Measurements from ENCODE around the gene FCHO1.

Gene FCHO1

DNA sequence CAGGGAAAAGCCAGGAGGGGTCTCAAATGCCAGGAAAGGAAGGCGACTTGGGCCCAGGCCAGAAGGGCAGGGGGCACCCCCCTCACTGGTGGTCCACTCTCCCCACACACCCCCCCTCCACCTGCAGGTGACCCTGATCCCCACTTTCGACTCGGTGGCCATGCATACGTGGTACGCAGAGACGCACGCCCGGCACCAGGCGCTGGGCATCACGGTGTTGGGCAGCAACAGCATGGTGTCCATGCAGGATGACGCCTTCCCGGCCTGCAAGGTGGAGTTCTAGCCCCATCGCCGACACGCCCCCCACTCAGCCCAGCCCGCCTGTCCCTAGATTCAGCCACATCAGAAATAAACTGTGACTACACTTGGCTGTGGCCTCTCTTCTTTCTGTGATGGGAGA, 17.1 kb upstream of the FCHO1 start:
- no peak for TF ChIP-seq EZH2phosphoT487 (IDR thresholded peaks at IDR 0.05; ENCODE audit: borderline replicate concordance, low read length)
- TF ChIP-seq, protein P1, sequence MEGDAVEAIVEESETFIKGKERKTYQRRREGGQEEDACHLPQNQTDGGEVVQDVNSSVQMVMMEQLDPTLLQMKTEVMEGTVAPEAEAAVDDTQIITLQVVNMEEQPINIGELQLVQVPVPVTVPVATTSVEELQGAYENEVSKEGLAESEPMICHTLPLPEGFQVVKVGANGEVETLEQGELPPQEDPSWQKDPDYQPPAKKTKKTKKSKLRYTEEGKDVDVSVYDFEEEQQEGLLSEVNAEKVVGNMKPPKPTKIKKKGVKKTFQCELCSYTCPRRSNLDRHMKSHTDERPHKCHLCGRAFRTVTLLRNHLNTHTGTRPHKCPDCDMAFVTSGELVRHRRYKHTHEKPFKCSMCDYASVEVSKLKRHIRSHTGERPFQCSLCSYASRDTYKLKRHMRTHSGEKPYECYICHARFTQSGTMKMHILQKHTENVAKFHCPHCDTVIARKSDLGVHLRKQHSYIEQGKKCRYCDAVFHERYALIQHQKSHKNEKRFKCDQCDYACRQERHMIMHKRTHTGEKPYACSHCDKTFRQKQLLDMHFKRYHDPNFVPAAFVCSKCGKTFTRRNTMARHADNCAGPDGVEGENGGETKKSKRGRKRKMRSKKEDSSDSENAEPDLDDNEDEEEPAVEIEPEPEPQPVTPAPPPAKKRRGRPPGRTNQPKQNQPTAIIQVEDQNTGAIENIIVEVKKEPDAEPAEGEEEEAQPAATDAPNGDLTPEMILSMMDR (IDR thresholded peaks at IDR 0.05; ENCODE audit: low read depth, low read length, poor library complexity, severe bottlenecking): no peak
- Histone ChIP-seq H3K36me3 (ENCODE audit: control insufficient read depth, low read length) (peaks cover 57% of the 10 kb centered on the region), H4K20me1 (ENCODE audit: control insufficient read depth, insufficient read depth, low read depth, low read length) (no peaks in the 10 kb centered on the region)

DNA sequence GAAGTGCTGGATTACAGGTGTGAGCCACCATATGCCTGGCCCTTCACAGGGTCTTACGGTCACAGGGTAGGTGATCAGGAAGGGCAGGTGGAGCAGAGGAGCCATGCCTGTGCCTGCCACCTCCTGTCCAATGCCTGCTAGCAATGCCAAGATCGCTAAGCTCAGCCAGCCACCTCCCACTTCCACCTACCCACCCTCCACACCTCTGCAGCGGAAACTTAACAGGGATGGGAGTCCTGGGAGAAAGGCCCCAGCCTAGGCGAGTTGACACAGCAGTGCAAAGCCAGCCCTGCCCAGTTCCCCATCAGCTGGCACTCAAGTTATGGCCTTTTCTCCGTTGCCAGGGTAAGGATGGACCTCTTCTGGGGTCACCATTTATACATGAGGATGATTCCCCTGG, 15.9 kb upstream of the FCHO1 start:
- Histone ChIP-seq H3F3A (ENCODE audit: control insufficient read depth, insufficient read depth) (peaks cover 11% of the 10 kb centered on the region; the same call in 1 of the 2 replicates), H3K4me3 (ENCODE audit: low read length) (no peak overlapping the region), H3K79me2 (ENCODE audit: control insufficient read depth, low read length) (peaks cover 20% of the 10 kb centered on the region), H3K4me2 (ENCODE audit: low read length) (no peak overlapping the region), H3K27me3 (ENCODE audit: control insufficient read depth, low read length) (no peaks in the 10 kb centered on the region), H3K4me1 (ENCODE audit: control insufficient read depth, low read length) (peaks cover 26% of the 10 kb centered on the region), H3K36me3 (ENCODE audit: control insufficient read depth, low read length) (peaks cover 46% of the 10 kb centered on the region), H3K9me2 (replicated peaks; ENCODE audit: control insufficient read depth, low read length) (no peaks in the 10 kb centered on the region), H4K20me1 (ENCODE audit: control insufficient read depth, insufficient read depth, low read depth, low read length) (no peaks in the 10 kb centered on the region), H3K9me3 (ENCODE audit: control insufficient read depth, insufficient read depth, low read length) (no peaks in the 10 kb centered on the region), H3K27ac (ENCODE audit: low read depth, low read length) (no peak overlapping the region)
- TF ChIP-seq, protein P1 (IDR thresholded peaks at IDR 0.05; ENCODE audit: low read depth, low read length, poor library complexity, severe bottlenecking): no peak
- TF ChIP-seq EZH2phosphoT487 (IDR thresholded peaks at IDR 0.05; ENCODE audit: borderline replicate concordance, low read length): no peak

More for the DNA sequence above, 17.1 kb upstream of the FCHO1 start:
- H3K9me3 ChIP-seq (ENCODE audit: control insufficient read depth, insufficient read depth, low read length): no peaks in the 10 kb centered on the region
- H3K9me2 ChIP-seq (replicated peaks; ENCODE audit: control insufficient read depth, low read length): no peaks in the 10 kb centered on the region
- H3F3A ChIP-seq (ENCODE audit: control insufficient read depth, insufficient read depth): peaks cover 11% of the 10 kb centered on the region; the same call in 1 of the 2 replicates
- H3K27ac ChIP-seq (ENCODE audit: low read depth, low read length): no peak overlapping the region
- H3K4me3 ChIP-seq (ENCODE audit: low read length): no peak overlapping the region
- H3K4me2 ChIP-seq (ENCODE audit: low read length): no peak overlapping the region
- H3K27me3 ChIP-seq (ENCODE audit: control insufficient read depth, low read length): no peaks in the 10 kb centered on the region
- H3K79me2 ChIP-seq (ENCODE audit: control insufficient read depth, low read length): peaks cover 26% of the 10 kb centered on the region
- peaks cover 15% of the 10 kb centered on the region for H3K4me1 ChIP-seq (ENCODE audit: control insufficient read depth, low read length)

DNA sequence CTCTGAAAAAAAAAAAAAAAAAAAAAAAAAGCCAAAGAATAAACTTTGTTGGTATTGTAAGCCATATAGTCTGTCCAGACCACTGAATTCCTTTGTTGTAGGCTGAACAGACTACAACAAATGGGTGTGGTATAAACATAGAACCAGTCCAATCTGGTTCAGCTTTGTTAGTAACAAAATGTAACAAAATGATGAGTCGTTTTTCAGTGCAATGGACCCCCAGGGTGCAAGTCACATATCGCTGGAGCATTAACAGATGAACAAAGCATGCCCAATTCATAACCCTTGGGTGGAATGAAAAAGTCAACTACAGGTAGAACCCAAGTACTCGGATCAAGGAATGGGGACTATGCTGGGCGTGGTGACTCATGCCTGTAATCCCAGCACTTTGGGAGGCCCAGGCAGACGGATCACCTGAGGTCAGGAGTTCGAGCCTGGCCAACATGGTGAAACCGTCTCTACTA, 13.6 kb upstream of the FCHO1 start:
- no peaks in the 10 kb centered on the region for H3K9me2 ChIP-seq (replicated peaks; ENCODE audit: control insufficient read depth, low read length)
- H3K27me3 ChIP-seq (ENCODE audit: control insufficient read depth, low read length): no peaks in the 10 kb centered on the region
- H3K36me3 ChIP-seq (ENCODE audit: control insufficient read depth, low read length): peaks cover 26% of the 10 kb centered on the region
- peaks cover under 1% of the 10 kb centered on the region for H3K79me2 ChIP-seq (ENCODE audit: control insufficient read depth, low read length)
- no peak overlapping the region for H3K4me2 ChIP-seq (ENCODE audit: low read length)
- peaks cover 11% of the 10 kb centered on the region; the same call in 1 of the 2 replicates for H3F3A ChIP-seq (ENCODE audit: control insufficient read depth, insufficient read depth)
- no peak overlapping the region for H3K4me3 ChIP-seq (ENCODE audit: low read length)
- H3K9me3 ChIP-seq (ENCODE audit: control insufficient read depth, insufficient read depth, low read length): no peaks in the 10 kb centered on the region
- H3K27ac ChIP-seq (ENCODE audit: low read depth, low read length): no peak overlapping the region
- TF ChIP-seq EZH2phosphoT487 (IDR thresholded peaks at IDR 0.05; ENCODE audit: borderline replicate concordance, low read length): no peak
- TF ChIP-seq, protein P1 (IDR thresholded peaks at IDR 0.05; ENCODE audit: low read depth, low read length, poor library complexity, severe bottlenecking): no peak
- H4K20me1 ChIP-seq (ENCODE audit: control insufficient read depth, insufficient read depth, low read depth, low read length): no peaks in the 10 kb centered on the region
- peaks cover 40% of the 10 kb centered on the region for H3K4me1 ChIP-seq (ENCODE audit: control insufficient read depth, low read length)
